ENCODE measurements around the gene PCDHB1. TPM values are rescaled to one million over a fixed set of nuclear protein-coding genes. Genes with fewer than 3 reads are reported as not detected.

Gene PCDHB1
- total RNA-seq, 1 experiment from 2014 or later: not detected

- Histone ChIP-seq H3K27ac (ENCODE audit: low read depth, low read length) (no peak overlapping the region), H3K4me3 (replicated peaks in 1 of 2; ENCODE audit: low read depth in 1 of 2, low read length in 2 of 2) (no peak overlapping the region), H3K27me3 (ENCODE audit: insufficient read depth, low read length) (no peaks in the 10 kb centered on the region), H3K9me2 (ENCODE audit: insufficient read depth) (no peaks in the 10 kb centered on the region), H3K9me3 (ENCODE audit: control insufficient read depth in 1 of 2, insufficient read depth in 1 of 2, low read depth in 1 of 2, low read length in 2 of 2) (no peaks in the 10 kb centered on the region), H2AFZ (ENCODE audit: low read depth, low read length, poor library complexity, severe bottlenecking) (no peak overlapping the region), H3K36me3 (ENCODE audit: control insufficient read depth in 1 of 2, insufficient read depth in 2 of 2, low read length in 2 of 2) (no peaks in the 10 kb centered on the region), H3K4me1 (ENCODE audit: control insufficient read depth in 1 of 2, insufficient read depth in 2 of 2, low read length in 2 of 2) (no peaks in the 10 kb centered on the region), H3K4me2 (ENCODE audit: low read length) (no peak overlapping the region), H3K9ac (ENCODE audit: low read length) (no peak overlapping the region), H4K20me1 (ENCODE audit: insufficient read depth) (no peaks in the 10 kb centered on the region), H3K79me2 (ENCODE audit: insufficient read depth, low read length) (no peaks in the 10 kb centered on the region)
- ATAC-seq: no peak
- TF ChIP-seq, protein P1, sequence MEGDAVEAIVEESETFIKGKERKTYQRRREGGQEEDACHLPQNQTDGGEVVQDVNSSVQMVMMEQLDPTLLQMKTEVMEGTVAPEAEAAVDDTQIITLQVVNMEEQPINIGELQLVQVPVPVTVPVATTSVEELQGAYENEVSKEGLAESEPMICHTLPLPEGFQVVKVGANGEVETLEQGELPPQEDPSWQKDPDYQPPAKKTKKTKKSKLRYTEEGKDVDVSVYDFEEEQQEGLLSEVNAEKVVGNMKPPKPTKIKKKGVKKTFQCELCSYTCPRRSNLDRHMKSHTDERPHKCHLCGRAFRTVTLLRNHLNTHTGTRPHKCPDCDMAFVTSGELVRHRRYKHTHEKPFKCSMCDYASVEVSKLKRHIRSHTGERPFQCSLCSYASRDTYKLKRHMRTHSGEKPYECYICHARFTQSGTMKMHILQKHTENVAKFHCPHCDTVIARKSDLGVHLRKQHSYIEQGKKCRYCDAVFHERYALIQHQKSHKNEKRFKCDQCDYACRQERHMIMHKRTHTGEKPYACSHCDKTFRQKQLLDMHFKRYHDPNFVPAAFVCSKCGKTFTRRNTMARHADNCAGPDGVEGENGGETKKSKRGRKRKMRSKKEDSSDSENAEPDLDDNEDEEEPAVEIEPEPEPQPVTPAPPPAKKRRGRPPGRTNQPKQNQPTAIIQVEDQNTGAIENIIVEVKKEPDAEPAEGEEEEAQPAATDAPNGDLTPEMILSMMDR (IDR thresholded peaks at IDR 0.05 in 2 of 3, conservative IDR thresholded peaks at IDR 0.05 in 1 of 3; ENCODE audit: borderline replicate concordance in 1 of 3, insufficient read depth in 1 of 3, low read depth in 2 of 3, low read length in 2 of 3): peak in 1 of 3 experiments; percentile 25; a peak in 1 of 6 replicates
- TF ChIP-seq RAD21 (IDR thresholded peaks at IDR 0.05; ENCODE audit: low read depth): peak; percentile 37
- TF ChIP-seq, protein P2, sequence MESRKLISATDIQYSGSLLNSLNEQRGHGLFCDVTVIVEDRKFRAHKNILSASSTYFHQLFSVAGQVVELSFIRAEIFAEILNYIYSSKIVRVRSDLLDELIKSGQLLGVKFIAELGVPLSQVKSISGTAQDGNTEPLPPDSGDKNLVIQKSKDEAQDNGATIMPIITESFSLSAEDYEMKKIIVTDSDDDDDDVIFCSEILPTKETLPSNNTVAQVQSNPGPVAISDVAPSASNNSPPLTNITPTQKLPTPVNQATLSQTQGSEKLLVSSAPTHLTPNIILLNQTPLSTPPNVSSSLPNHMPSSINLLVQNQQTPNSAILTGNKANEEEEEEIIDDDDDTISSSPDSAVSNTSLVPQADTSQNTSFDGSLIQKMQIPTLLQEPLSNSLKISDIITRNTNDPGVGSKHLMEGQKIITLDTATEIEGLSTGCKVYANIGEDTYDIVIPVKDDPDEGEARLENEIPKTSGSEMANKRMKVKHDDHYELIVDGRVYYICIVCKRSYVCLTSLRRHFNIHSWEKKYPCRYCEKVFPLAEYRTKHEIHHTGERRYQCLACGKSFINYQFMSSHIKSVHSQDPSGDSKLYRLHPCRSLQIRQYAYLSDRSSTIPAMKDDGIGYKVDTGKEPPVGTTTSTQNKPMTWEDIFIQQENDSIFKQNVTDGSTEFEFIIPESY (IDR thresholded peaks at IDR 0.05; ENCODE audit: extremely low read depth, insufficient replicate concordance, low read length): no peak
- RAD21 ChIA-PET (ENCODE audit: low non-redundant PET in 1 of 2, low total read pairs in 2 of 2, uncharacterized antibody in 2 of 2, unreplicated experiment in 2 of 2): no interaction called here
- intact Hi-C loops (cut with micrococcal nuclease): loop anchor here (10.0 kb wide), 1 partner anchor 480 kb away; no protein-coding TSS in a partner anchor
- CTCF ChIA-PET: no interaction called here
- no peak for DNase-seq (ENCODE audit: low read depth, low spot score)
- BruUV-seq (replicated peaks): no TSS peak
- POLR2A ChIA-PET: no interaction called here
Measured at GRCh38 chr5:141084487-141084989, 33.4 kb downstream of the PCDHB1 start.
